Glutamatergic neuron (in vitro differentiated cells): ENCODE data around the gene UBTD1. TPM values are rescaled to one million over a fixed set of nuclear protein-coding genes. Genes with fewer than 3 reads are reported as not detected.

ENCODE experiments used
- DNase-seq: peaks from one replicate; pipeline ENCODE4 v3.0.0; 2022
- H3K27ac Mint-ChIP-seq: one replicate; pipeline ENCODE4 v1.8.0; 2020; ENCODE audit warnings: mild to moderate bottlenecking, mixed read lengths, inconsistent platforms; ENCODE audit not compliant: unreplicated experiment
- H3K27me3 Mint-ChIP-seq: one replicate; pipeline ENCODE4 v1.8.0; 2020; ENCODE audit warnings: mild to moderate bottlenecking, moderate library complexity, mixed read lengths, inconsistent platforms; ENCODE audit not compliant: unreplicated experiment
- H3K36me3 Mint-ChIP-seq: one replicate; pipeline ENCODE4 v1.8.0; 2020; ENCODE audit warnings: mild to moderate bottlenecking, mixed read lengths, inconsistent platforms; ENCODE audit not compliant: unreplicated experiment
- H3K4me1 Mint-ChIP-seq: one replicate; pipeline ENCODE4 v1.8.0; 2020; ENCODE audit warnings: mild to moderate bottlenecking, low read depth, mixed read lengths, inconsistent platforms; ENCODE audit not compliant: unreplicated experiment
- H3K4me3 Mint-ChIP-seq: one replicate; pipeline ENCODE4 v1.8.0; 2020; ENCODE audit warnings: mild to moderate bottlenecking, mixed read lengths, inconsistent platforms; ENCODE audit not compliant: unreplicated experiment
- H3K9me3 Mint-ChIP-seq: one replicate; pipeline ENCODE4 v1.8.0; 2020; ENCODE audit warnings: mild to moderate bottlenecking, moderate library complexity, mixed read lengths, inconsistent platforms; ENCODE audit not compliant: unreplicated experiment
- total RNA-seq: library from RNA; stranded (reverse); fragmentation: NEBNext Ultra II Directional; extraction: Animal tissue kit (Norgen Biotek cat#: 25700); gene quantifications from one replicate; pipeline ENCODE4 v1.2.1, GENCODE V29; 2021; ENCODE audit not compliant: unreplicated experiment
- TF ChIP-seq, protein P1 (sequence below): fragments of 200-600 bp; sonication (generic); IDR thresholded peaks from one replicate; pipeline ENCODE4 v1.5.0; 2021; ENCODE audit not compliant: partially characterized antibody, unreplicated experiment

The UBTD1 gene
- total RNA-seq, 1 donor from 2014 or later, result 8.0 TPM

DNA sequence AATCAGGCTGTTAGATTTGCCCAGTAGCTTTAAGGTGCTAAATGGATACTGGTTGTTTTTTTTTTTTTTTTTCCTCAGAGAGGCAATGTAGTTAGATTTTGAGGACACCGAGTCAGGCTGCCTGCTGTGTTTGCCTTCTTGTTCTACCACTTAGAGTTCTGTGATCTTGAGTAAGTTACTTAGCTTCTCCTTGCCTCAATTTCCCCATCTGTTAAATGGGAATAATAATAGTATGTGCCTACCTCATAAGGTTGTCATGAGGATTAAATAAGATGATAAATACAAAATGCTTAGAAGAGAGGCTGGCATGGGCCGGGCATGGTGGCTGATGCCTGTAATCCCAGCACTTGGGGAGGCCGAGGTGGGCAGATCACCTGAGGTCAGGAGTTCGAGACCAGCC lies 120.0 kb downstream of the UBTD1 start:
- TF ChIP-seq, protein P1, sequence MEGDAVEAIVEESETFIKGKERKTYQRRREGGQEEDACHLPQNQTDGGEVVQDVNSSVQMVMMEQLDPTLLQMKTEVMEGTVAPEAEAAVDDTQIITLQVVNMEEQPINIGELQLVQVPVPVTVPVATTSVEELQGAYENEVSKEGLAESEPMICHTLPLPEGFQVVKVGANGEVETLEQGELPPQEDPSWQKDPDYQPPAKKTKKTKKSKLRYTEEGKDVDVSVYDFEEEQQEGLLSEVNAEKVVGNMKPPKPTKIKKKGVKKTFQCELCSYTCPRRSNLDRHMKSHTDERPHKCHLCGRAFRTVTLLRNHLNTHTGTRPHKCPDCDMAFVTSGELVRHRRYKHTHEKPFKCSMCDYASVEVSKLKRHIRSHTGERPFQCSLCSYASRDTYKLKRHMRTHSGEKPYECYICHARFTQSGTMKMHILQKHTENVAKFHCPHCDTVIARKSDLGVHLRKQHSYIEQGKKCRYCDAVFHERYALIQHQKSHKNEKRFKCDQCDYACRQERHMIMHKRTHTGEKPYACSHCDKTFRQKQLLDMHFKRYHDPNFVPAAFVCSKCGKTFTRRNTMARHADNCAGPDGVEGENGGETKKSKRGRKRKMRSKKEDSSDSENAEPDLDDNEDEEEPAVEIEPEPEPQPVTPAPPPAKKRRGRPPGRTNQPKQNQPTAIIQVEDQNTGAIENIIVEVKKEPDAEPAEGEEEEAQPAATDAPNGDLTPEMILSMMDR, result no peak
- Mint-ChIP-seq H3K9me3 (peaks cover 2% of the 10 kb centered on the region), H3K4me1 (no peaks in the 10 kb centered on the region), H3K27me3 (no peaks in the 10 kb centered on the region), H3K27ac (no peak overlapping the region), H3K36me3 (no peaks in the 10 kb centered on the region), H3K4me3 (no peak overlapping the region)
- no peak for DNase-seq

Other genes with a start within 250 kb of the UBTD1 start
- gene ARHGAP19, start 206.3 kb upstream of the UBTD1 start, total RNA-seq, result 9.8 TPM
- 10.0 TPM for gene FRAT1, start 179.7 kb upstream of the UBTD1 start, total RNA-seq
- 15.9 TPM for gene FRAT2, start 164.2 kb upstream of the UBTD1 start, total RNA-seq
- gene RRP12, start 97.6 kb upstream of the UBTD1 start, total RNA-seq, result 26.8 TPM
- gene PGAM1, start 72.7 kb upstream of the UBTD1 start, total RNA-seq, result 374 TPM
- gene EXOSC1, start 52.9 kb upstream of the UBTD1 start, total RNA-seq, result 27.1 TPM
- 61.5 TPM for gene ZDHHC16, start 52.7 kb upstream of the UBTD1 start, total RNA-seq
- gene MMS19, start 502 bp upstream of the UBTD1 start, total RNA-seq, result 139 TPM
- not detected for gene ANKRD2, start 73.9 kb downstream of the UBTD1 start, total RNA-seq
- not detected for gene HOGA1, start 85.5 kb downstream of the UBTD1 start, total RNA-seq
- not detected for gene C10orf62, start 90.8 kb downstream of the UBTD1 start, total RNA-seq
- gene MORN4, start 134.6 kb downstream of the UBTD1 start, total RNA-seq, result 31.4 TPM
- gene PI4K2A, start 141.7 kb downstream of the UBTD1 start, total RNA-seq, result 17.9 TPM
- 4.5 TPM for gene AVPI1, start 188.3 kb downstream of the UBTD1 start, total RNA-seq
- 12.2 TPM for gene MARVELD1, start 214.8 kb downstream of the UBTD1 start, total RNA-seq
- gene ZFYVE27, start 238.2 kb downstream of the UBTD1 start, total RNA-seq, result 48.5 TPM